Stomach (tissue), 9 donors: ENCODE data around the gene TIPARP. TPM values are rescaled to one million over a fixed set of nuclear protein-coding genes. Genes with fewer than 3 reads are reported as not detected.
"Not testable (repeated sequence)": the region's sequence is repeated elsewhere in the genome, so short reads cannot be mapped to it uniquely, and the experiment has no call there.

ENCODE experiments used
- DNase-seq, 2 donors: peaks; one replicate each; pipeline versions ENCODE4 v3.0.0 to v3.0.0-alpha.2; 2013 to 2019
- H3K27ac ChIP-seq, 5 donors: fragments of 200-600 bp in 4 of 5; sonication (generic) in 4 of 5; one replicate each; pipeline ENCODE4 v1.5.1; 2013 to 2019; ENCODE audit warnings: mild to moderate bottlenecking in 1 of 5, moderate library complexity in 1 of 5
- H3K27me3 ChIP-seq, 3 donors: fragments of 200-600 bp; sonication (generic); one replicate each; pipeline ENCODE4 v1.5.1; 2017 to 2019; ENCODE audit warnings: mixed run types in 1 of 3
- H3K36me3 ChIP-seq, 4 donors: fragments of 200-600 bp; sonication (generic); 1 replicate in 3 of 4; 2 replicates in 1 of 4; pipeline ENCODE4 v1.5.1; 2016 to 2019
- H3K4me1 ChIP-seq, 4 donors: fragments of 200-600 bp; sonication (generic); one replicate each; pipeline ENCODE4 v1.5.1; 2016 to 2019
- H3K4me3 ChIP-seq, 4 donors: fragments of 200-600 bp; sonication (generic) in 3 of 4; one replicate each; pipeline ENCODE4 v1.5.1; 2016 to 2019; ENCODE audit warnings: mild to moderate bottlenecking in 1 of 4
- H3K9me3 ChIP-seq, 4 donors: fragments of 200-600 bp; sonication (generic); one replicate each; pipeline ENCODE4 v1.5.1; 2016 to 2019
- CTCF ChIP-seq, 7 experiments: fragments of 450-650 bp in 4 of 7; fragments of 200-600 bp in 3 of 7; sonication (generic) in 3 of 7; IDR thresholded peaks; one replicate each; pipeline ENCODE4 v1.5.1; 2016 to 2019; ENCODE audit warnings: antibody characterized with exemption in 7 of 7, control low read depth in 2 of 7, mild to moderate bottlenecking in 1 of 7
- EP300 ChIP-seq: sonication (generic); formaldehyde crosslinking; IDR thresholded peaks from one replicate; pipeline ENCODE4 v1.6.1; 2017; ENCODE audit warnings: antibody characterized with exemption
- POLR2A ChIP-seq, 4 donors: fragments of 450-650 bp; IDR thresholded peaks; one replicate each; pipeline ENCODE4 v1.6.1; 2016; ENCODE audit warnings: antibody characterized with exemption in 4 of 4, control low read depth in 2 of 4, mild to moderate bottlenecking in 1 of 4, moderate library complexity in 1 of 4
- POLR2AphosphoS5 ChIP-seq, 3 donors: sonication (generic); formaldehyde crosslinking; IDR thresholded peaks; one replicate each; pipeline ENCODE4 v1.6.1; 2016; ENCODE audit warnings: antibody characterized with exemption in 3 of 3
- WGBS, 5 donors: extraction: QIAGEN DNeasy Blood & Tissue Kit in 3 of 5; methylation state at CpG; one replicate each; pipeline versions ENCODE4 v1.1.5 to v1.1.7; 2013 to 2018; 5-methylcytosine and 5-hydroxymethylcytosine counted together
- intact Hi-C: fragments of 100-400 bp; cut with DNase I; formaldehyde crosslinking; loops from one replicate; pipeline ENCODE4 v1.15.1; 2023; ENCODE audit warnings: low total_unique reads
- polyA plus RNA-seq, 3 donors: library from polyadenylated mRNA; stranded (reverse); fragments of 200-250 nt; gene quantifications; one replicate each; pipeline ENCODE4 v1.2.3, GENCODE V29; 2013
- total RNA-seq, 5 donors: library from RNA; depleted of rRNA; stranded (reverse); fragments of >200 nt; gene quantifications; one replicate each; pipeline versions ENCODE4 v1.1.0 to v1.2.3, GENCODE V29; 2014 to 2016
- donor health status: healthy with polysubstance abuse.
- donor health status: Bipolar disorder and iron deficiency.
- donor health status: healthy.

The TIPARP gene
- total and polyA plus RNA-seq, 8 donors = 7.2 to 73.4 (median 22.5) TPM

GRCh38 chr3:156732715-156733421 lies 58.5 kb downstream of the TIPARP start:
- intact Hi-C loops = no loop called here
- H3K4me1 ChIP-seq = no peaks in the 10 kb centered on the region
- H3K9me3 ChIP-seq = no peaks in the 10 kb centered on the region
- WGBS, 5 donors = 84 to 90% (median 88%) methylated on average over 4 of the region's 4 CpGs
- H3K27ac ChIP-seq = no peak overlapping the region
- TF ChIP-seq EP300 = no peak
- no peak for TF ChIP-seq POLR2A (IDR thresholded peaks at IDR 0.05)
- TF ChIP-seq CTCF (IDR thresholded peaks at IDR 0.05) = no peak
- no peak for TF ChIP-seq POLR2AphosphoS5 (IDR thresholded peaks at IDR 0.05)
- H3K36me3 ChIP-seq = no peaks in the 10 kb centered on the region
- H3K4me3 ChIP-seq = no peak overlapping the region
- no peak for DNase-seq
- no peaks in the 10 kb centered on the region for H3K27me3 ChIP-seq

- intact Hi-C loops = not testable (repeated sequence)
- WGBS, 5 donors = 50 to 59% (median 55%) methylated on average over 3 of the region's 3 CpGs
Observed at GRCh38 chr3:156734661-156735060, 60.3 kb downstream of the TIPARP start.

GRCh38 chr3:156735471-156735870 lies 61.1 kb downstream of the TIPARP start:
- H3K4me3 ChIP-seq = no peak overlapping the region
- DNase-seq = no peak
- no peaks in the 10 kb centered on the region for H3K27me3 ChIP-seq
- H3K9me3 ChIP-seq = no peaks in the 10 kb centered on the region
- 67 to 89% (median 71%) methylated on average over 3 to 4 of the region's 4 CpGs for WGBS, 5 donors
- no peaks in the 10 kb centered on the region for H3K36me3 ChIP-seq
- H3K4me1 ChIP-seq = no peaks in the 10 kb centered on the region
- intact Hi-C loops = no loop called here
- no peak for TF ChIP-seq POLR2AphosphoS5 (IDR thresholded peaks at IDR 0.05)
- no peak for TF ChIP-seq CTCF (IDR thresholded peaks at IDR 0.05)
- no peak for TF ChIP-seq EP300
- no peak for TF ChIP-seq POLR2A (IDR thresholded peaks at IDR 0.05)
- H3K27ac ChIP-seq = no peak overlapping the region

More at GRCh38 chr3:156734661-156735060, 60.3 kb downstream of the TIPARP start:
- H3K4me1 ChIP-seq, H3K9me3 ChIP-seq, H3K4me3 ChIP-seq, H3K36me3 ChIP-seq, H3K27me3 ChIP-seq, H3K27ac ChIP-seq, DNase-seq: not testable (repeated sequence)

GRCh38 chr3:156737049-156737448 lies 62.7 kb downstream of the TIPARP start:
- H3K9me3 ChIP-seq, H3K4me3 ChIP-seq, intact Hi-C loops, H3K27me3 ChIP-seq, H3K27ac ChIP-seq, H3K4me1 ChIP-seq, DNase-seq, H3K36me3 ChIP-seq: not testable (repeated sequence)
- 86 to 96% (median 94%) methylated on average over 3 of the region's 3 CpGs for WGBS, 5 donors

- H3K4me1 ChIP-seq = no peaks in the 10 kb centered on the region
- no peak overlapping the region for H3K27ac ChIP-seq
- H3K27me3 ChIP-seq = no peaks in the 10 kb centered on the region
- H3K4me3 ChIP-seq = no peak overlapping the region
- WGBS, 5 donors = 80 to 88% (median 85%) methylated on average over 5 of the region's 5 CpGs
- TF ChIP-seq POLR2AphosphoS5 (IDR thresholded peaks at IDR 0.05) (no peak), POLR2A (IDR thresholded peaks at IDR 0.05) (no peak), CTCF (IDR thresholded peaks at IDR 0.05) (no peak), EP300 (no peak)
- no peaks in the 10 kb centered on the region for H3K36me3 ChIP-seq
- no peak for DNase-seq
- H3K9me3 ChIP-seq = no peaks in the 10 kb centered on the region
- intact Hi-C loops = no loop called here
Observed at GRCh38 chr3:156738251-156738650, 63.9 kb downstream of the TIPARP start.
